ENCODE measurements around the gene LCN9. TPM values are rescaled to one million over a fixed set of nuclear protein-coding genes. Genes with fewer than 3 reads are reported as not detected.
A peak's percentile ranks its signal among the peaks of the same experiment; 100 is the strongest.

Gene LCN9
- total RNA-seq (not detected), polyA plus RNA-seq (not detected)
- long read RNA-seq, donor 1, result 0 reads
- long read RNA-seq, donor 2, result 0 reads
- long read RNA-seq, donor 3, result 0 reads
- long read RNA-seq, donor 4, result 0 reads
- long read RNA-seq, donor 5, result 0 reads
- long read RNA-seq, donor 6, result 0 reads
- long read RNA-seq, donor 7, result 0 reads
- long read RNA-seq, donor 8, result 0 reads
- long read RNA-seq, donor 9, result 0 reads
- long read RNA-seq, donor 10, result 0 reads

- intact Hi-C loops (cut with DNase I; ENCODE audit: low total_unique reads), result no loop called here
- peak in 1 of 2 donors; percentile 52 for DNase-seq
Observed at GRCh38 chr9:135662758-135663450, at the start of gene LCN9. LCN9 (plus strand) TSS chr9:135663309; CDS start chr9:135663322, 13 bp downstream.

GRCh38 chr9:135613946-135614805, 48.9 kb upstream of the LCN9 start:
- Histone ChIP-seq H3K4me3 (no peak overlapping the region), H3K27ac (no peak overlapping the region), H3K27me3 (peaks cover 0 to 84% (median 0%) of the 10 kb centered on the region in 3 donors), H3K4me1 (no peaks in the 10 kb centered on the region), H3K36me3 (no peaks in the 10 kb centered on the region), H3K9me3 (no peaks in the 10 kb centered on the region)
- TF ChIP-seq CTCF (IDR thresholded peaks at IDR 0.05) (no peak), POLR2AphosphoS5 (IDR thresholded peaks at IDR 0.05) (no peak), EP300 (IDR thresholded peaks at IDR 0.05) (no peak), POLR2A (IDR thresholded peaks at IDR 0.05) (no peak)
- no peak for DNase-seq
- WGBS, 5 donors, result 53 to 69% (median 61%) methylated on average over 16 to 34 of the region's 34 CpGs
- intact Hi-C loops (cut with DNase I; ENCODE audit: low total_unique reads), result no loop called here

More at GRCh38 chr9:135662758-135663450, at the start of gene LCN9:
- Histone ChIP-seq H3K36me3 (no peaks in the 10 kb centered on the region), H3K27ac (no peak within 1 kb of the TSS), H3K4me3 (no peak within 1 kb of the TSS), H3K9me3 (no peaks in the 10 kb centered on the region), H3K4me1 (no peaks in the 10 kb centered on the region), H3K27me3 (peaks cover 0 to 58% (median 0%) of the 10 kb centered on the region in 3 donors)
- 38 to 60% (median 56%) methylated on average over 14 to 25 of the region's 25 CpGs for WGBS, 5 donors
- TF ChIP-seq POLR2A (IDR thresholded peaks at IDR 0.05) (no peak), EP300 (IDR thresholded peaks at IDR 0.05) (no peak), POLR2AphosphoS5 (IDR thresholded peaks at IDR 0.05) (no peak), CTCF (IDR thresholded peaks at IDR 0.05) (no peak)

GRCh38 chr9:135614821-135615665, 48.1 kb upstream of the LCN9 start:
- H3K27ac ChIP-seq, result no peak overlapping the region
- H3K9me3 ChIP-seq, result no peaks in the 10 kb centered on the region
- no peak overlapping the region for H3K4me3 ChIP-seq
- TF ChIP-seq POLR2AphosphoS5 (IDR thresholded peaks at IDR 0.05) (no peak), CTCF (IDR thresholded peaks at IDR 0.05) (no peak), EP300 (IDR thresholded peaks at IDR 0.05) (no peak), POLR2A (IDR thresholded peaks at IDR 0.05) (no peak)
- no peaks in the 10 kb centered on the region for H3K36me3 ChIP-seq
- H3K27me3 ChIP-seq, result peaks cover 0 to 90% (median 0%) of the 10 kb centered on the region in 3 donors
- no peaks in the 10 kb centered on the region for H3K4me1 ChIP-seq
- DNase-seq, result no peak
- 69 to 87% (median 74%) methylated on average over 3 to 29 of the region's 29 CpGs for WGBS, 5 donors
- intact Hi-C loops (cut with DNase I; ENCODE audit: low total_unique reads), result no loop called here

Measured in stomach (tissue), 19 donors.